GM10847 (cell line): ENCODE data around the gene DNER.

Source experiments
- POLR2A ChIP-seq: IDR thresholded peaks from 2 replicates; pipeline ENCODE4 v1.6.1; 2011; ENCODE audit not compliant: insufficient read length; ENCODE audit errors: extremely low read depth

The DNER gene

GRCh38 chr2:229686122-229686919 lies 28.0 kb downstream of the DNER start:
- TF ChIP-seq POLR2A = no peak

- TF ChIP-seq POLR2A = no peak
Observed at GRCh38 chr2:229684942-229685562, 29.3 kb downstream of the DNER start.

GRCh38 chr2:229679393-229680125 lies 34.8 kb downstream of the DNER start:
- no peak for TF ChIP-seq POLR2A

- no peak for TF ChIP-seq POLR2A
Observed at GRCh38 chr2:229675569-229675968, 38.8 kb downstream of the DNER start.

GRCh38 chr2:229674830-229675530 lies 39.4 kb downstream of the DNER start:
- no peak for TF ChIP-seq POLR2A

- TF ChIP-seq POLR2A = no peak
Observed at GRCh38 chr2:229673676-229674075, 40.7 kb downstream of the DNER start.

GRCh38 chr2:229672021-229672420 lies 42.3 kb downstream of the DNER start:
- TF ChIP-seq POLR2A = no peak

GRCh38 chr2:229669841-229670240 lies 44.5 kb downstream of the DNER start:
- no peak for TF ChIP-seq POLR2A

- TF ChIP-seq POLR2A = no peak
Observed at GRCh38 chr2:229666811-229667210, 47.5 kb downstream of the DNER start.

GRCh38 chr2:229665158-229665557 lies 49.2 kb downstream of the DNER start:
- TF ChIP-seq POLR2A = no peak

GRCh38 chr2:229661478-229661877 lies 52.9 kb downstream of the DNER start:
- TF ChIP-seq POLR2A = no peak

GRCh38 chr2:229660951-229661350 lies 53.4 kb downstream of the DNER start:
- no peak for TF ChIP-seq POLR2A

- TF ChIP-seq POLR2A = no peak
Observed at GRCh38 chr2:229660391-229660790, 54.0 kb downstream of the DNER start.

- no peak for TF ChIP-seq POLR2A
Observed at GRCh38 chr2:229658004-229658403, 56.4 kb downstream of the DNER start.

GRCh38 chr2:229654437-229654836 lies 59.9 kb downstream of the DNER start:
- TF ChIP-seq POLR2A = no peak
